Measurements from ENCODE around the gene ITPRIPL2.

- TF ChIP-seq, protein P1, sequence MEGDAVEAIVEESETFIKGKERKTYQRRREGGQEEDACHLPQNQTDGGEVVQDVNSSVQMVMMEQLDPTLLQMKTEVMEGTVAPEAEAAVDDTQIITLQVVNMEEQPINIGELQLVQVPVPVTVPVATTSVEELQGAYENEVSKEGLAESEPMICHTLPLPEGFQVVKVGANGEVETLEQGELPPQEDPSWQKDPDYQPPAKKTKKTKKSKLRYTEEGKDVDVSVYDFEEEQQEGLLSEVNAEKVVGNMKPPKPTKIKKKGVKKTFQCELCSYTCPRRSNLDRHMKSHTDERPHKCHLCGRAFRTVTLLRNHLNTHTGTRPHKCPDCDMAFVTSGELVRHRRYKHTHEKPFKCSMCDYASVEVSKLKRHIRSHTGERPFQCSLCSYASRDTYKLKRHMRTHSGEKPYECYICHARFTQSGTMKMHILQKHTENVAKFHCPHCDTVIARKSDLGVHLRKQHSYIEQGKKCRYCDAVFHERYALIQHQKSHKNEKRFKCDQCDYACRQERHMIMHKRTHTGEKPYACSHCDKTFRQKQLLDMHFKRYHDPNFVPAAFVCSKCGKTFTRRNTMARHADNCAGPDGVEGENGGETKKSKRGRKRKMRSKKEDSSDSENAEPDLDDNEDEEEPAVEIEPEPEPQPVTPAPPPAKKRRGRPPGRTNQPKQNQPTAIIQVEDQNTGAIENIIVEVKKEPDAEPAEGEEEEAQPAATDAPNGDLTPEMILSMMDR (IDR thresholded peaks at IDR 0.05; ENCODE audit: poor library complexity, severe bottlenecking) = no peak
- no peak for TF ChIP-seq TAF1 (IDR thresholded peaks at IDR 0.05; ENCODE audit: low read depth)
These were observed 3.0 kb upstream of the ITPRIPL2 start for GRCh38 chr16:19110537-19111360.

Data from neural cell (in vitro differentiated cells).